GM10847 (cell line): ENCODE measurements around the gene PCED1B.

ENCODE experiments used
- POLR2A ChIP-seq: IDR thresholded peaks from 2 replicates; pipeline ENCODE4 v1.6.1; 2011; ENCODE audit not compliant: insufficient read length; ENCODE audit errors: extremely low read depth

PCED1B gene

DNA sequence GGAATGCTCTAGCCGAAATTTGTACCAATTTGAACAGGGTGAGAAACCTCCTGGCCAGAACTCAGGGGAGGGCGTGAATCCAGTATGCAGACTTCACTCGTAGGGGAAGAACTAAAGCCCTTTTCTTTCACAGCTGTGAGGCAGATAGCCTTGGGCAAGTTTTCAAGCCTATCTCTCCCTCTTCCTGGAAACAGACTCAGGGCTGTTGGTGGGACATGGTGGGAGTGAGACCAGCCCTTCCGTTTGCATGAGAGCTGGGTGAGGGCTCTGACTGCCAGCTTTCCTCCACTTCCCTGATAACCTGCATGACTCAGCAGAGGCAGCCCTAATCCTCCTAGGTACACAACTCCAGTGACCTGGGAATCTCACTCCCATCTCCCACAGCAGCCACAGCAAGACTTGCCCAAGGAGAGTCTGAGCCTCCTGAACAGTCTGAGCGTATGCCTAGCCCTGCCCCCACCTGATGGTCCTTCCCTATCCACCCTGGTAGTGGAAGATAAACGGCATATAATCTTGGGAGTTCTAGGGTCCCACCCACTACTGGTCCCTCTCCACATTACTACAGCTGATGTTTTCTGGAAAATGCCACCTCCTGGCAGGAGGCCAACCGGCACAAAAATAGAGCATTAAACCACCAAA, 170.4 kb downstream of the PCED1B start:
- no peak for TF ChIP-seq POLR2A

DNA sequence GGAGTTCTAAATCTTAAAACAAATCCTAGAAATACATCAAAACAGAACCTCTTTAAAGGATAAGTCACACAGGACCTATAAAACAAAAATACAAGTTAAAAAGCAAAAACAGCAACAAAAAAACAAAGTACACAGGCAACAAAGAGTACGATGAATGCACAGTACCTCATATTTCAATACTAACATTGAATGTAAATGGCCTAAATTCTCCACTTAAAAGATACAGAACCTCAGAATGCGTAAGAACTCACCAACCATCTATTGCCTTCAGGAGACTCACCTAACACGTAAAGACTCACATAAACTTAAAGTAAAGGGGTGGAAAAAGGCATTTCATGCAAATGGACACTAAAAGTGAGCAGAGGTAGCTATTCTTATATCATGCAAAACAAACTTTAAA, 172.5 kb downstream of the PCED1B start:
- no peak for TF ChIP-seq POLR2A

DNA sequence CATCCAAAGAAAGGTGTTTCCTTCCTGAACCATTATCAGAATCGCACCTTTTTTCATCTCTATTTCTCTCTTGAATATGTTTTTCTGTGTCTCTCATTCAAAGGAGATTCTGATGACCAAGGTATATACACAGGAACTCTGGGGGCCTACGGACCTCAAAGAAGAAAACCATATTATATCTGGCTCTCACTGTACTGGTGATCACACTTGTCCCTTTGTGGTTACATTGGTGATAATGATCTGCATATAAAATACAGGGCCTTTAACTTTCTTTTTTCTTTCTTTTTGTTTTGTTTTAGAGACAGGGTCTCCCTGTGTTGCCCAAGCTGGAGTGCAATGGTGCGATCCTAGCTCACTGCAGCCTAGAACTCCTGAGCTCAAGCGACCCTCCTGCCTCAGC, 185.5 kb downstream of the PCED1B start:
- TF ChIP-seq POLR2A = no peak

DNA sequence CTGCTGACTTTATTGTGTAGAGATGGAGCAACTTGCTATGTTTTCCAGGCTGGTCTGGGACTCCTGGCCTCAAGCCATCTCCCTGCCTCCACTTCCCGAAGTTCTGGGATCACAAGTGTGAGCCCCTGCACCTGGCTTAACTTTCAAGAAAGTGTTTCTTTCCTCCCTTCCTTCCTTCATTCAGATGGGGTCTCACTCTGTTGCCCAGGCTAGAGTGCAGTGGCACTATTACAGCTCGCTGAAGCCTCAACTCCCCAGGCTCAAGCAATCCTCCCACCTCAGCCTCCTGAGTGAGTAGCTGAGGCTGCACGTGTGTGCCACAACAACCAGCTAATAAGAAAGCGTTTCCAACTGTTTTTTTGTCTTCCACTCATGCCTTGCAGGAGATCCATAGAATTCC, 186.0 kb downstream of the PCED1B start:
- no peak for TF ChIP-seq POLR2A

DNA sequence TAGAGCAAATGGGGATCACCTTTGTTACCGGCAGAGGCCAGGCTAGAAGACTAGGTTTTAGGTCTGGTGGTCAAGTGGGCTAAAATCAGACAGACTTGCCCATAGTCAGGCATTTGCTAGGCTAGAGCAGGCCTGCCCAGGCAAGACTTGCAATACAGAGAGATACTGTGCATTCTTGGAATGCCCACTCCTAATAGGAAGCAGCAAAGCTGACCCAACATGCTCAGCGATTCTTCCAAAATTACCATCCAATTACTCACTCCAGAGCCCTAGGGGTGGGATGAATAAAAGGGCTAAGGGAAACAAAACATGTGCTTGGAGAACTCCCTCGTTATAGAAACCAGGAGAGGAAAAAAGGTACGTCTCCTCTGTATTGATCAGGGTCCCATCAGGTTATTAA, 188.2 kb downstream of the PCED1B start:
- no peak for TF ChIP-seq POLR2A

DNA sequence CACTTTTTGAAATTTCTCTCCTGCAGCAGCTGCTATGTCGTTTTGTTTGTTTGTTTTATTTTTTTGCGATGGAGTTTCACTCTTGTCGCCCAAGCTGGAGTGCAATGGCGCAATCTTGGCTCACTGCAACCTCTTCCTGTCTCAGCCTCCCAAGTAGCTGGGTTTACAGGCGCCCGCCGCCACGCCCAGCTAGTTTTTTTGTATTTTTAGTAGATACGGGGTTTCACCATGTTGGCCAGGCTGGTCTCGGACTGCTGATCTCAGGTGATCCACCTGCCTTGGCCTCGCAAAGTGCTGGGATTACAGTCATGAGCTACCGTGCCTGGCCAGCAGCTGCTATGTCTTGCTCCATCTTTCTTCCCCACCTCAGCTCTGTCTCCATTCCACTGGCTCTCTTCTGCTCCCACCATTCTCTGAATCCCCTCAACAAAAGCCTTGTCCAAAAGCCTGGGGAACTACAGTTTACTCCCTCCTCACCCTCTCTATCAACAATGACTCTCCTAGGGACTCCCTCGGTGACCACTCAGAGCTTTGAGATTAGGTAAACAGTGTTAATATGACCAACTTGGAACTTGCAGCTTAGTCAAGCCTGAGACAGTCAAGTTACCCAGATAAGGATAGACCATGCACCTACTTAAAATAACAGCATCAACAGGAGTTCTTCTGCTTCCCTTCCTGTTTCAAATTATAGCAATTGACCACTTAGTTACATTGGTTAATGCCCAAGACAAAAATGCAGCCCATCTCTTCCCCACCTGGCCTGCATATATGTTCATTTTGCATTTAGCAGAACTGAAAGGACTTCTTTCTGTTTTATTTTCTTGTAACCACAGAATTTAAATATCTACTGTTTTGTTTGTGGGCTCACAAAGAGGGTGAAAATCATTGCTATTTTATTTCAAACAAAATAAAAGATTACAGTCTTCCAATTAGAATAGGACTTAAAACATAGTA, 189.4 kb downstream of the PCED1B start:
- no peak for TF ChIP-seq POLR2A

DNA sequence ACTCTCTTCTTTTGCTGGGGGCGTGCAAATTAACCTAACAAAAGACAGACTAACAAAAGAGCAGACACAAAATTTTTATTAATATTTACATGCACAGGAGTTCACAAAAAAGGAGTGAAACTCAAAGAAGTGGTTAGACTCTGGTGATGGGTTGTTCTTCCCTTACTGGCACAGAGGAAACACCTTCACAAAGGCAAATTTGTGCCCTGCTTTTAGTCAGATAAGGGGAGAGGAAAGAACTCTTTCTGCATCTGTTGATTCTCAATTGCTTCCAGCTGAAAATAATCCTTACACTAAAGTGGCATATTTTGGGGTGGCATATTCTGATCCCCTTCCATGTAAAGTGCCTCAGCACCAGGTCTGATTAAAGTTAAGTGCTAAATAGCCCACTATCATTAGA, 190.5 kb downstream of the PCED1B start:
- no peak for TF ChIP-seq POLR2A

DNA sequence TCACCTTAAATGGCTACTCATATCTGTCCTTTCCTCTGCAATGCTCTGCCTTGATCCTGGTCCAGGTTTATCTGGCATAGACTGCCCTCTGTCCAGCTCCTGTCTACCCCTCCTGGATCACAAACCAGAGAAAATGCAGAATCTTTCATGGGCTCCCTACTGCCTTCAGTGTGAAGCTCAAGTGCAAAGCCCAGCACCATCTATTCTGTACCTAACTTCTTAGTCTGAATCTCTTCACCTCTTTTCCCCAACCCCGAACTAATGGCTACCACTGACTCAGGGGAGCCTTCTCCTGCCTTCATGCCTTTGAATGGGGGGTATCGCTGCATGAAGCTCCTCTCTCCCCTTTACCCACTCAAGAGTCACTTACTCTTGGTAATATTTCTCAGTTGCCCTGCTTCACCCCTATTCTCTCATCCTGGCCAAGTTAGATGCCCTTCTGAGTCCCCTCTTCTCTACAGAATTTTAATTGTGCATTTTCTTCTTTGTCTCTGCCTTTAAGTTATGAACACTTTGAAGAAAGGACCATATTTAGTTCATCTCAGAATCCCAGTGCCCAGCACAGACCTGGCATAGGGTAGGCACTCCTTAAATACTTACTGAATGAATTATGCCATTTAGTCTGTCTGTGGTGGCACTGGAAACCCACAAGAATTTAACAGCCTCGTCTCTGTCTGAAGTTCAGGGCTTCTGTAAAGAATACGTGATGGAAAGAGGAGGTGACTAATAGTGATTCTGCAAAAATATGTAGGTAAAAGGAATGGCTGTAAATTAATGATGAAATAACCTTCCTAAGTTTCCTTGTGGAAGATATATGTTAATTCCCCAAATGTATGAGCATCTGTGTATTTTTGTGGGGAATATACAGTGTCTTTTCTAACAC, 191.6 kb downstream of the PCED1B start:
- no peak for TF ChIP-seq POLR2A

DNA sequence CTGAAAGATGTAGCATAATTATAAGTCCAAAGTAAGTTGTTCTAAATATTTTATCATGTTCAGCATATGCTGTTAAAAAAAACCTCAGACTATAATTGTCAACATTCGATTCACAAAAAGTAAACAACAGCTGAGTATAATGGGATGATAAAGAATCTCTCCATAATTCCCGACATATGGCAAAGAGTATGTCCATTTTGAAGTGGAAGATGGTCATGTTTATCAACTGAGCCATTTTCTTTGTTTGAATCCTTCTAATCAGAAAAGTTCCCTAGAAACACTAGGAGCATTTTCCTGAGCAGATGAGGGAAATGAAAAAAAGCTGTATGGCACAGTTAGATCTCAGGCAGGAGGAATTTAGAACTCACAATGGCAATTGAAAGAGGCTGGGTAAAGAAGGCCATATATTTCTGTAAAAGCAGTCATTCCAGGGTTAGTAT, 192.4 kb downstream of the PCED1B start:
- no peak for TF ChIP-seq POLR2A

DNA sequence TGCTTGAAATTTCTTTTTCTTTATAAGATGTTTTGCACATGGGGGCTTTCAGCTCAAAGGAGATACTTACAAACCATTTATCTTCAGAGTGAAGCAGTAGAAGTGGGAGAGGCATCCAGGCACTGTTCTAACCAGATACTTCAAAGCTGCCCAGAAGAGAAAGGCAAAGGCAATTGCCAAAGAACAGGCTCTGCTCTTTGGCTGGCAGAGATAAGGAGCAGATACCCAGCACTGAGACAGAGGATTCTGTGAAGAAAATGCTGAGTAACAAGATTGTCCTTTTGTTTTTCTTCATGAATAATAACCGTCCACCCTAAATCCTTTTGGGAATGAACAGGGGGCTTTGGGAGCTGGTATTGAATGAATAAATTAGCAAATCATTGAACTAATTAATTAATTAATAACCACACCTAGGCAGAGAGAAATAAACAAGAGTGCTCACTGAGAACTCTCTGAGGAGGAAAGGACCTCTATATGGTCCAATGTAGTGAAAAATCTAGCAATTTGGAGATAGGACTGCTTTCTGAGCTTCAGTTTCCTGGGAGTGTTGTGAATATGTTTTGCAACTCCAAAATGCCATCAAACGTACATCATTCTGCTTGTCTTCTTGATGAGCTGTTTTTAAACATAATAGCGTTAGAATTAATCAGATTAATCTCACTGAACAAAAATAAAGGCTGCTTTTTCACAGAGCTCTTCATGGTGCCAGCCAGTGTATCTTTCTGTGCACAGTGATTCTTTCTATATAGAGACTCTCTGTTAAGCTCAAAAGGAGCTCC, 193.2 kb downstream of the PCED1B start:
- no peak for TF ChIP-seq POLR2A

DNA sequence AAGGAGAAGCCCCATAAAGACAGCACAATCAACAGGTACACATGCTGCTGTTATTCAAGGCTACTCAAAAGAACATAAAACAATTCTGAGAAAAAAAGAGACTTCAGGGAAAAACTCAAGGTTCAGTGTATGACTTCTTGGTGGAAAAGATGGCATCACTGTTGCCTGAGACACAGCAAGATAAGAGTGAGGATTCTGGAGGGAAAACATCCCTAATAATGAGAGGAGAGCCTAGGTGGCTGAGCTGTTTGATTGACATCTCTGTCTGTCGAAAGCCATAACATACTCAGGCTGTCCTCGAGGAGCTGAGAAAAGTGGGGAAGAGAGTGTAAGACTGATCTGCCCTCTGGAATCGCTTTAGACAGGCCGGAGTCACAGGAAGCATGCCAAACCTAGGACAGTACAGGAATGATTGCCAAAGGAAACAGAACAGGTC, 193.8 kb downstream of the PCED1B start:
- no peak for TF ChIP-seq POLR2A

DNA sequence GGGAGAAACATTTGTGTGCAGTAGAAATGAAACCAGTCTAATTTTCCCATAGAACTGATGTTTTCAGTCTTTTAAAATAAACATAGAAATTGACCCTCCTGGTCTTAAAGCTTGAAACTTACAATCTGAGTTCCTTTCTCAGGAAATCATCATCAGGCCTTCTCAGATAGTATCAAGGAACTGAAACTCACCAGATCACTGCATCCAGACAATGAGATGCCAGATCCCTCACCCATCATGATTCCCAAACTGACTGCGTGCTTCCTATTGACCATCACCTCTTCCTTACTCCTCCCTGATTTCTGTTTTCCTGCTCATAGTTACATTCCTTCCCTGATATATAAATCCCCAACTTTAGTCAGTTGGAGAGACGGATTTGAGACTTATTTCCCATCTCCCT, 195.3 kb downstream of the PCED1B start:
- no peak for TF ChIP-seq POLR2A

DNA sequence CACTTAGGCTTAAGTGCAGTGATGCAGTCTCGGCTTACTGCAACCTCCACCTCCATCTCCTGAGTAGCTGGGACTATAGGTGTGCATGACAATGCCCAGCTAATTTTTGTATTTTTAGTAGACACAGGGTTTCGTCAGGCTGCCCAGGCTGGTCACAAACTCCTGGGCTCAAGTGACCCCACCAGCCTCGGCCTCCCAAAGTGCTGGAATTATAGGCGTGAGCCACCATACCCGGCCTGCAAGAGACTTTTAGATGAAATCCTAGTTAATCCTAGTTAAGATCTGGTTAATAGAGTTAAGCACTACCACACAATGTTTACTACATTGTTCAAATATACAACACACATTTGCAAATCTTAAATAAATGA, 196.8 kb downstream of the PCED1B start:
- no peak for TF ChIP-seq POLR2A

DNA sequence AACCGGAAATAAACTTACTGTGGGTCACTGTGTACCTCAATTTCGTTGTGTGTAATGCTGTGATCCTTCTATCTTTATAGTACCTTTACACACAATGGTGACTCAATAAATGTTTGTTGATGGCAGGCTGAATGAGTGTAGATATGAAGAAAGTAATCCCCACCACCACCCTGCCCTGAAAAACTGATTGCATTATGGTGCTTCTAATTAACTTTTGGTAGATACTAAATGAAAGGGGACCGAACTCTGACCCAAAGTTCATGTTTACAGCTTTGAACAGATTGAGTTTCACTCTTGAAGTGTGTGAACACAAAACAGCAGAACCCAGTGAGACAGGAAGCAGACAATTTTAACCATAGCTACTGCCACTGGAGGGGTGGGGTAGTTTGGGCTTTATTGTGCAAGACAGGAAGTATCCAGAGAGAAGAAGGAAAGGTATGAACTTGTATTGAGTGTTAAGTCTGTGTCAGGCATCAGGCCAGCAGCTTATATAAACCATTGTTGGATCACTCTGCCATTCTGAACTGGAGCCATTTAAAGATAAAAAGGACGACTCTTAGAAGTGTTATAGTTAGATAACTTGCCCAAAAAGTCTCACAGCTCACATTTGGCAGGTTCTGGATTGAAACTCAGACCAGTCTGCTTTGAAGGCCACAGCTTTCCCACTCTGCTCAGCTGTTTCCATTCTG, 197.3 kb downstream of the PCED1B start:
- TF ChIP-seq POLR2A = no peak
